CD4-positive, alpha-beta T cell treated with Interleukin-15 for 1 hour (primary cell): Measurements from ENCODE around the gene ZNF710.

Source experiments
- DNase-seq: peaks from one replicate; pipeline ENCODE4 v3.0.0-alpha.2; 2020

ZNF710 gene

GRCh38 chr15:90020021-90020735, 19.1 kb downstream of the ZNF710 start:
- peak; percentile 45 for DNase-seq

- no peak for DNase-seq
Observed at GRCh38 chr15:90020936-90021507, 19.9 kb downstream of the ZNF710 start.

- no peak for DNase-seq
Observed at GRCh38 chr15:90022345-90022744, 21.2 kb downstream of the ZNF710 start.

GRCh38 chr15:90022905-90023700, 22.0 kb downstream of the ZNF710 start:
- DNase-seq: no peak

- DNase-seq: no peak
Observed at GRCh38 chr15:90024406-90024805, 23.3 kb downstream of the ZNF710 start.

GRCh38 chr15:90025489-90026033, 24.4 kb downstream of the ZNF710 start:
- no peak for DNase-seq

GRCh38 chr15:90028376-90028944, 27.3 kb downstream of the ZNF710 start:
- no peak for DNase-seq

GRCh38 chr15:90029024-90029423, 27.9 kb downstream of the ZNF710 start:
- DNase-seq: no peak

- DNase-seq: no peak
Observed at GRCh38 chr15:90030376-90030775, 29.3 kb downstream of the ZNF710 start.

GRCh38 chr15:90031231-90031791, 30.2 kb downstream of the ZNF710 start:
- no peak for DNase-seq

- no peak for DNase-seq
Observed at GRCh38 chr15:90033006-90033405, 31.9 kb downstream of the ZNF710 start.

GRCh38 chr15:90033448-90033847, 32.3 kb downstream of the ZNF710 start:
- DNase-seq: no peak

- DNase-seq: peak; percentile 74
Observed at GRCh38 chr15:90035095-90035839, 34.1 kb downstream of the ZNF710 start.

- peak; percentile 36 for DNase-seq
Observed at GRCh38 chr15:90035840-90036230, 34.7 kb downstream of the ZNF710 start.

- DNase-seq: no peak
Observed at GRCh38 chr15:90036343-90036742, 35.2 kb downstream of the ZNF710 start.

GRCh38 chr15:90036806-90037510, 35.8 kb downstream of the ZNF710 start:
- DNase-seq: peak; percentile 16

GRCh38 chr15:90037511-90037860, 36.4 kb downstream of the ZNF710 start:
- no peak for DNase-seq

GRCh38 chr15:90037961-90038631, 37.0 kb downstream of the ZNF710 start:
- peak; percentile 54 for DNase-seq

GRCh38 chr15:90038632-90039095, 37.5 kb downstream of the ZNF710 start:
- no peak for DNase-seq

GRCh38 chr15:90039996-90040395, 38.9 kb downstream of the ZNF710 start:
- DNase-seq: peak; percentile 16

GRCh38 chr15:90040618-90041017, 39.5 kb downstream of the ZNF710 start:
- DNase-seq: no peak
